Panc1 (cell line): ENCODE data around the gene NCOA4. TPM values are rescaled to one million over a fixed set of nuclear protein-coding genes. Genes with fewer than 3 reads are reported as not detected.
A peak's percentile ranks its signal among the peaks of the same experiment; 100 is the strongest.

Source experiments
- ATAC-seq: fragments of 200-7000 bp; cut with Tn5 transposase; 2 replicates; pipeline ENCODE4 v1.9.1; 2020; ENCODE audit warnings: mild to moderate bottlenecking, moderate library complexity
- BruUV-seq: library from RNA; stranded (reverse); fragments of 400-500 nt; replicated peaks from 2 replicates; lab custom pipeline; 2021; lab: Mats Ljungman, UMichigan
- CTCF ChIA-PET: fragments of 300-600 bp; sonication (Branson Sonifier 250); formaldehyde crosslinking; loops from one replicate; lab custom pipeline; 2022; ENCODE audit warnings: antibody characterized with exemption; lab: Charles Lee
- POLR2A ChIA-PET: fragments of 300-600 bp; sonication (Branson Sonifier 250); formaldehyde crosslinking; loops from one replicate; lab custom pipeline; 2022; ENCODE audit warnings: antibody characterized with exemption; lab: Charles Lee
- DNase-seq: peaks from one replicate; pipeline ENCODE4 v3.0.0-alpha.2; 2010; ENCODE audit warnings: low read depth, low spot score
- H3K27ac ChIP-seq: 2 replicates; pipeline ENCODE4 v1.5.1; 2011; ENCODE audit warnings: mild to moderate bottlenecking, low read length, inconsistent platforms
- H3K27me3 ChIP-seq: fragments of 200-500 bp; sonication (Bioruptor generic); 2 replicates; pipeline ENCODE4 v1.6.0; 2014; ENCODE audit warnings: low read length, inconsistent platforms; ENCODE audit not compliant: control insufficient read depth, insufficient read depth
- H3K36me3 ChIP-seq: fragments of 200-500 bp; sonication (Bioruptor generic); 2 replicates; pipeline ENCODE4 v1.5.1; 2014; ENCODE audit warnings: inconsistent platforms, mild to moderate bottlenecking, low read length, moderate library complexity; ENCODE audit not compliant: control insufficient read depth, insufficient read depth
- H3K4me1 ChIP-seq: 2 replicates; pipeline ENCODE4 v1.5.1; 2011; ENCODE audit warnings: inconsistent platforms, mild to moderate bottlenecking, low read length, moderate library complexity; ENCODE audit not compliant: control insufficient read depth, insufficient read depth
- H3K4me3 ChIP-seq, 2 experiments: 2 replicates each; pipeline ENCODE4 v1.5.1; 2011 to 2012; ENCODE audit warnings: low read depth in 2 of 2, low read length in 2 of 2, mild to moderate bottlenecking in 2 of 2, inconsistent platforms in 1 of 2, moderate library complexity in 1 of 2
- H3K9me3 ChIP-seq: fragments of 200-500 bp; sonication (Bioruptor generic); 2 replicates; pipeline ENCODE4 v1.5.1; 2014; ENCODE audit warnings: low read depth, mild to moderate bottlenecking, inconsistent platforms, low read length, moderate library complexity; ENCODE audit not compliant: control insufficient read depth, insufficient read depth
- CTCF ChIP-seq: fragments of 450-650 bp; IDR thresholded peaks from 2 replicates; pipeline ENCODE4 v1.5.1; 2017; ENCODE audit warnings: mild to moderate bottlenecking
- POLR2AphosphoS5 ChIP-seq: IDR thresholded peaks from 2 replicates; pipeline ENCODE4 v1.6.1; 2012; ENCODE audit warnings: mild to moderate bottlenecking, low read depth, low read length, moderate library complexity
- REST ChIP-seq, 2 experiments: IDR thresholded peaks; 2 replicates each; pipeline ENCODE4 v1.6.1; 2011 to 2012; ENCODE audit warnings: low read depth in 2 of 2, control low read depth in 1 of 2, low read length in 1 of 2, mild to moderate bottlenecking in 1 of 2, moderate library complexity in 1 of 2; ENCODE audit not compliant: insufficient read depth in 1 of 2
- SIN3A ChIP-seq: IDR thresholded peaks from 2 replicates; pipeline ENCODE4 v1.6.1; 2012; ENCODE audit warnings: low read depth, mild to moderate bottlenecking, low read length, moderate library complexity, borderline replicate concordance; ENCODE audit not compliant: insufficient read depth
- TCF7L2 ChIP-seq: IDR thresholded peaks from 2 replicates; pipeline ENCODE4 v1.6.1; 2011; ENCODE audit warnings: mild to moderate bottlenecking, low read depth, low read length, inconsistent platforms
- in situ Hi-C: cut with HindIII; loops from 2 replicates; pipeline ENCODE4 v1.10.0; 2016; ENCODE audit warnings: low sequenced_read_pairs, low pct_unique_long_range_greater_than_20kb
- intact Hi-C: fragments of 100-400 bp; cut with micrococcal nuclease; formaldehyde crosslinking; loops from one replicate; pipeline ENCODE4 v1.10.0; 2022; ENCODE audit not compliant: unreplicated experiment
- total RNA-seq: library from RNA; stranded (reverse); gene quantifications from one replicate; pipeline ENCODE4 v1.2.1, GENCODE V29; 2021; ENCODE audit not compliant: unreplicated experiment

The NCOA4 gene
- total RNA-seq, 1 experiment from 2014 or later, result 119 TPM

- no peaks in the 10 kb centered on the region for H3K36me3 ChIP-seq
- TF ChIP-seq POLR2AphosphoS5 (no peak), SIN3A (no peak), CTCF (no peak), REST (IDR thresholded peaks at IDR 0.05; ENCODE audit: insufficient read depth in 1 of 2, low read depth in 2 of 2, low read length in 1 of 2) (no peak), TCF7L2 (no peak)
- DNase-seq, result no peak
- H3K27ac ChIP-seq, result no peak overlapping the region
- no peaks in the 10 kb centered on the region for H3K4me1 ChIP-seq
- CTCF ChIA-PET, result no interaction called here
- ATAC-seq, result peak; percentile 56
- H3K27me3 ChIP-seq, result no peaks in the 10 kb centered on the region
- H3K4me3 ChIP-seq, result no peak overlapping the region
- intact Hi-C loops, result no loop called here
- no peaks in the 10 kb centered on the region for H3K9me3 ChIP-seq
- in situ Hi-C loops, result no loop called here
- POLR2A ChIA-PET, result interaction anchor here (0.6 kb wide), 1 partner anchor 252 kb away, joined by 3 read pairs; no protein-coding TSS in a partner anchor
- BruUV-seq, result no TSS peak
These were observed 47.4 kb upstream of the NCOA4 start for GRCh38 chr10:46077731-46078413.

DNA sequence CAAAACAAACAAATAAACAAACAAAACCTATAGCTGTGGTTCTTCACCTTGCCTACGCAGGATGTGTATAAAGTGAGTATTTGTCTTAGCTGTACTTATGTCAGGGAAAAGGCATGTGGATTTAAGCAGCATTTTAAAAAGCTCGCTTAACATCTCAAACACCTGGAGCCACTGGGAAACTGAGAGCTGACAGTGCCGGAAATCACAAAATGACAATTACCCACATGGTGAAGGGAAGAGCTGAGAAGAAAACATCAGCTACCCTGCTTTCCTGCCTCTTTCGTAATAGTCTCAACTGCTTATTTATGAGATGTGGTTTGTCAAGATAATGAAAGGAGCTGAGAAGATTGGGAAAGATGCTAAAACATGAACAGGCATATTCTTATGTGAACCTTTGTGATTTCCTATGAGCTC lies 46.7 kb upstream of the NCOA4 start:
- no peak overlapping the region for H3K27ac ChIP-seq
- H3K4me1 ChIP-seq, result no peaks in the 10 kb centered on the region
- no peak for ATAC-seq
- H3K36me3 ChIP-seq, result no peaks in the 10 kb centered on the region
- ChIA-PET POLR2A (interaction anchor here (0.6 to 0.9 kb wide), 2 partner anchors 48 to 253 kb away, joined by 3 read pairs; no protein-coding TSS in a partner anchor), CTCF (no interaction called here)
- TF ChIP-seq TCF7L2 (no peak), REST (IDR thresholded peaks at IDR 0.05; ENCODE audit: insufficient read depth in 1 of 2, low read depth in 2 of 2, low read length in 1 of 2) (no peak), CTCF (no peak), SIN3A (no peak), POLR2AphosphoS5 (no peak)
- intact Hi-C loops, result no loop called here
- in situ Hi-C loops, result no loop called here
- no peak overlapping the region for H3K4me3 ChIP-seq
- H3K9me3 ChIP-seq, result no peaks in the 10 kb centered on the region
- H3K27me3 ChIP-seq, result no peaks in the 10 kb centered on the region
- BruUV-seq, result no TSS peak
- DNase-seq, result no peak
